ENCODE measurements around the gene AGO4.

GRCh38 chr1:35807614-35808449 lies at the start of gene AGO4:
- TF ChIP-seq CTCF (conservative IDR thresholded peaks at IDR 0.05 in 1 of 2, IDR thresholded peaks at IDR 0.05 in 1 of 2; ENCODE audit: low read depth in 1 of 2, low read length in 2 of 2) (no peak), EZH2 (IDR thresholded peaks at IDR 0.05; ENCODE audit: low read length, missing control alignments) (no peak)

Data from fibroblast of lung (primary cell).